CD14-positive monocyte (primary cell): ENCODE measurements around the gene MED27. TPM values are rescaled to one million over a fixed set of nuclear protein-coding genes. Genes with fewer than 3 reads are reported as not detected.

Source experiments
- DNase-seq, 3 donors: peaks; one replicate each; pipeline ENCODE4 v3.0.0-alpha.2; 2011 to 2022
- H2AFZ ChIP-seq: 2 replicates; pipeline ENCODE4 v1.6.0; 2012; ENCODE audit warnings: mild to moderate bottlenecking, low read depth, low read length, inconsistent platforms; ENCODE audit not compliant: insufficient read depth, poor library complexity, severe bottlenecking
- H3K27ac ChIP-seq, 2 donors: 1 replicate in 1 of 2; 2 replicates in 1 of 2; pipeline ENCODE4 v1.5.1; 2012 to 2013; ENCODE audit warnings: low read length in 2 of 2, control low read depth in 1 of 2, inconsistent platforms in 1 of 2, low read depth in 1 of 2, mild to moderate bottlenecking in 1 of 2
- H3K27me3 ChIP-seq, 2 donors: one replicate each; pipeline versions ENCODE4 v1.6.0 to v1.6.1; 2011 to 2013; ENCODE audit warnings: low read length in 2 of 2; ENCODE audit not compliant: control insufficient read depth in 2 of 2, insufficient read depth in 2 of 2
- H3K36me3 ChIP-seq, 2 donors: replicated peaks in 1 of 2; 1 replicate in 1 of 2; 2 replicates in 1 of 2; pipeline versions ENCODE4 v1.5.1 to v1.6.1; 2012 to 2013; ENCODE audit warnings: low read length in 2 of 2, control low read depth in 1 of 2, inconsistent platforms in 1 of 2, mild to moderate bottlenecking in 1 of 2; ENCODE audit not compliant: insufficient read depth in 2 of 2, control insufficient read depth in 1 of 2
- H3K4me1 ChIP-seq, 2 donors: 1 replicate in 1 of 2; 2 replicates in 1 of 2; pipeline versions ENCODE4 v1.5.1 to v1.6.1; 2012 to 2013; ENCODE audit warnings: low read length in 2 of 2, control low read depth in 1 of 2, inconsistent platforms in 1 of 2, mild to moderate bottlenecking in 1 of 2, moderate library complexity in 1 of 2; ENCODE audit not compliant: insufficient read depth in 2 of 2, control insufficient read depth in 1 of 2
- H3K4me2 ChIP-seq: replicated peaks from 2 replicates; pipeline ENCODE3; 2012; ENCODE audit warnings: low read length, moderate library complexity, mild to moderate bottlenecking; ENCODE audit not compliant: poor library complexity, severe bottlenecking; ENCODE audit errors: extremely low read depth
- H3K4me3 ChIP-seq, 3 experiments: fragments of 200-600 bp in 1 of 3; sonication (generic) in 1 of 3; replicated peaks in 1 of 3; 1 replicate in 2 of 3; 2 replicates in 1 of 3; pipeline ENCODE4 v1.5.1; 2011 to 2013; ENCODE audit warnings: low read length in 3 of 3, mild to moderate bottlenecking in 3 of 3, control low read depth in 2 of 3, low read depth in 2 of 3, inconsistent platforms in 1 of 3, moderate library complexity in 1 of 3
- H3K79me2 ChIP-seq: 2 replicates; pipeline ENCODE4 v1.6.0; 2012; ENCODE audit warnings: mild to moderate bottlenecking, control low read depth, inconsistent platforms, low read length, moderate library complexity; ENCODE audit not compliant: insufficient read depth
- H3K9ac ChIP-seq: 2 replicates; pipeline ENCODE4 v1.6.0; 2017; ENCODE audit warnings: low read length, mild to moderate bottlenecking; ENCODE audit not compliant: insufficient read depth, poor library complexity, severe bottlenecking
- H3K9me3 ChIP-seq, 2 donors: replicated peaks in 1 of 2; 1 replicate in 1 of 2; 2 replicates in 1 of 2; pipeline versions ENCODE4 v1.5.1 to v1.6.1; 2012 to 2013; ENCODE audit warnings: low read length in 2 of 2, control low read depth in 1 of 2; ENCODE audit not compliant: control insufficient read depth in 1 of 2, insufficient read depth in 1 of 2
- H4K20me1 ChIP-seq: 2 replicates; pipeline ENCODE4 v1.6.0; 2012; ENCODE audit warnings: mild to moderate bottlenecking, low read length, control low read depth, moderate library complexity; ENCODE audit not compliant: insufficient read depth
- H3K27ac Mint-ChIP-seq, 7 donors: one replicate each; pipeline ENCODE4 v1.8.0; 2020; ENCODE audit warnings: mild to moderate bottlenecking in 7 of 7, mixed read lengths in 7 of 7, moderate library complexity in 6 of 7, inconsistent platforms in 2 of 7
- H3K27me3 Mint-ChIP-seq, 3 donors: one replicate each; pipeline ENCODE4 v1.8.0; 2021 to 2022; ENCODE audit warnings: low read depth in 3 of 3, mild to moderate bottlenecking in 3 of 3, mixed read lengths in 3 of 3, moderate library complexity in 3 of 3, inconsistent platforms in 1 of 3
- H3K36me3 Mint-ChIP-seq, 2 donors: one replicate each; pipeline ENCODE4 v1.8.0; 2020; ENCODE audit warnings: mixed read lengths in 2 of 2, inconsistent platforms in 1 of 2, mild to moderate bottlenecking in 1 of 2
- H3K4me1 Mint-ChIP-seq: one replicate; pipeline ENCODE4 v1.8.0; 2020; ENCODE audit warnings: mild to moderate bottlenecking, mixed read lengths
- H3K4me3 Mint-ChIP-seq, 2 donors: one replicate each; pipeline ENCODE4 v1.8.0; 2020; ENCODE audit warnings: mild to moderate bottlenecking in 2 of 2, mixed read lengths in 2 of 2, moderate library complexity in 1 of 2
- H3K9me3 Mint-ChIP-seq, 7 donors: one replicate each; pipeline ENCODE4 v1.8.0; 2020 to 2022; ENCODE audit warnings: mixed read lengths in 7 of 7, mild to moderate bottlenecking in 6 of 7, moderate library complexity in 6 of 7, inconsistent platforms in 2 of 7
- WGBS: methylation state at CpG from one replicate; pipeline ENCODE4 v1.1.5; 2013; ENCODE audit warnings: missing lambda C conversion rate; ENCODE audit not compliant: insufficient coverage; 5-methylcytosine and 5-hydroxymethylcytosine counted together
- intact Hi-C, 2 donors: fragments of 100-400 bp; cut with micrococcal nuclease; formaldehyde crosslinking; loops; one replicate each; pipeline versions ENCODE4 v1.15.0 to v1.15.1; 2023
- polyA plus RNA-seq, 3 donors: library from polyadenylated mRNA; depleted of rRNA in 1 of 3; unstranded in 2 of 3; stranded (reverse) in 1 of 3; fragments of 300-500 nt in 2 of 3; fragments of >200 nt in 1 of 3; fragmentation: Illumina TruSeq in 2 of 3; gene quantifications; 1 replicate in 2 of 3; 2 replicates in 1 of 3; pipeline ENCODE4 v1.2.3, GENCODE V29; 2012 to 2021
- TF ChIP-seq, protein P1 (sequence below): fragments of 200-600 bp; IDR thresholded peaks from one replicate; pipeline ENCODE4 v1.8.0; 2022; ENCODE audit warnings: antibody characterized with exemption, mild to moderate bottlenecking

Gene MED27
- polyA plus RNA-seq, 3 donors, result 14.0 to 26.9 (median 25.8) TPM

GRCh38 chr9:132056717-132057560 lies 22.7 kb downstream of the MED27 start:
- Histone ChIP-seq H3K4me3 (no peak overlapping the region), H3K4me2 (no peak overlapping the region), H3K9me3 (peaks cover 8 to 13% of the 10 kb centered on the region in 2 donors), H3K27ac (no peak overlapping the region), H2AFZ (no peak overlapping the region), H3K36me3 (peaks cover 0 to 31% of the 10 kb centered on the region in 2 donors), H3K27me3 (no peaks in the 10 kb centered on the region), H3K4me1 (no peaks in the 10 kb centered on the region), H4K20me1 (peaks cover 54% of the 10 kb centered on the region), H3K9ac (no peak overlapping the region), H3K79me2 (peaks cover 12% of the 10 kb centered on the region)
- Mint-ChIP-seq H3K27me3 (no peaks in the 10 kb centered on the region), H3K36me3 (peaks cover 25 to 27% of the 10 kb centered on the region in 2 donors), H3K9me3 (peaks cover 2 to 17% (median 11%) of the 10 kb centered on the region in 7 donors), H3K4me3 (no peak overlapping the region), H3K27ac (no peak overlapping the region), H3K4me1 (peaks cover 1% of the 10 kb centered on the region)
- no peak for DNase-seq
- 97% methylated on average over 8 of the region's 11 CpGs for WGBS
- intact Hi-C loops, result loop anchor here in 1 of 2 donors (10.0 kb wide), 1 partner anchor 58 kb away; no protein-coding TSS in a partner anchor
- TF ChIP-seq, protein P1, sequence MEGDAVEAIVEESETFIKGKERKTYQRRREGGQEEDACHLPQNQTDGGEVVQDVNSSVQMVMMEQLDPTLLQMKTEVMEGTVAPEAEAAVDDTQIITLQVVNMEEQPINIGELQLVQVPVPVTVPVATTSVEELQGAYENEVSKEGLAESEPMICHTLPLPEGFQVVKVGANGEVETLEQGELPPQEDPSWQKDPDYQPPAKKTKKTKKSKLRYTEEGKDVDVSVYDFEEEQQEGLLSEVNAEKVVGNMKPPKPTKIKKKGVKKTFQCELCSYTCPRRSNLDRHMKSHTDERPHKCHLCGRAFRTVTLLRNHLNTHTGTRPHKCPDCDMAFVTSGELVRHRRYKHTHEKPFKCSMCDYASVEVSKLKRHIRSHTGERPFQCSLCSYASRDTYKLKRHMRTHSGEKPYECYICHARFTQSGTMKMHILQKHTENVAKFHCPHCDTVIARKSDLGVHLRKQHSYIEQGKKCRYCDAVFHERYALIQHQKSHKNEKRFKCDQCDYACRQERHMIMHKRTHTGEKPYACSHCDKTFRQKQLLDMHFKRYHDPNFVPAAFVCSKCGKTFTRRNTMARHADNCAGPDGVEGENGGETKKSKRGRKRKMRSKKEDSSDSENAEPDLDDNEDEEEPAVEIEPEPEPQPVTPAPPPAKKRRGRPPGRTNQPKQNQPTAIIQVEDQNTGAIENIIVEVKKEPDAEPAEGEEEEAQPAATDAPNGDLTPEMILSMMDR, result no peak

GRCh38 chr9:132055756-132056155 lies 23.9 kb downstream of the MED27 start:
- Mint-ChIP-seq H3K4me3 (no peak overlapping the region), H3K27me3 (no peaks in the 10 kb centered on the region), H3K4me1 (peaks cover 1% of the 10 kb centered on the region), H3K36me3 (peaks cover 25% of the 10 kb centered on the region in 2 donors), H3K9me3 (peaks cover 2 to 17% (median 11%) of the 10 kb centered on the region in 7 donors), H3K27ac (no peak overlapping the region)
- Histone ChIP-seq H4K20me1 (peaks cover 52% of the 10 kb centered on the region), H3K4me3 (no peak overlapping the region), H3K9ac (no peak overlapping the region), H3K27ac (no peak overlapping the region), H3K4me2 (no peak overlapping the region), H3K36me3 (peaks cover 0 to 31% of the 10 kb centered on the region in 2 donors), H2AFZ (no peak overlapping the region), H3K4me1 (no peaks in the 10 kb centered on the region), H3K27me3 (no peaks in the 10 kb centered on the region), H3K9me3 (peaks cover 8 to 13% of the 10 kb centered on the region in 2 donors), H3K79me2 (peaks cover 17% of the 10 kb centered on the region)
- TF ChIP-seq, protein P1, result no peak
- no peak for DNase-seq
- 86% methylated on average over 2 of the region's 3 CpGs for WGBS
- intact Hi-C loops, result loop anchor here in 1 of 2 donors (10.0 kb wide), 1 partner anchor 59 kb away; no protein-coding TSS in a partner anchor
